ENCODE measurements around the gene KLF14. TPM values are rescaled to one million over a fixed set of nuclear protein-coding genes. Genes with fewer than 3 reads are reported as not detected.

The KLF14 gene
- total and polyA plus RNA-seq, 2 donors (not counting 1 experiment from before 2014, with no cell fraction given), result 0.25 to 0.27 TPM

GRCh38 chr7:130703851-130704250 is 30.2 kb downstream of the KLF14 start:
- H3K9me3 ChIP-seq (ENCODE audit: control extremely low read depth in 1 of 3, control insufficient read depth in 2 of 3, insufficient read depth in 1 of 3, low read length in 2 of 3), result no peaks in the 10 kb centered on the region
- H3K36me3 ChIP-seq (replicated peaks in 1 of 2; ENCODE audit: control extremely low read depth in 1 of 2, control insufficient read depth in 1 of 2, extremely low read depth in 1 of 2, insufficient read depth in 2 of 2, low read length in 1 of 2), result no peaks in the 10 kb centered on the region
- peaks cover 7% of the 10 kb centered on the region for H3K9me3 Mint-ChIP-seq (ENCODE audit: insufficient read depth)
- no peaks in the 10 kb centered on the region for H3K79me2 ChIP-seq (ENCODE audit: control insufficient read depth, insufficient read depth, low read length)
- no peak overlapping the region for H3K4me2 ChIP-seq (replicated peaks; ENCODE audit: low read depth, low read length, poor library complexity, severe bottlenecking)
- TF ChIP-seq EZH2 (IDR thresholded peaks at IDR 0.05; ENCODE audit: borderline replicate concordance, insufficient read depth, low read depth, low read length, poor library complexity, severe bottlenecking) (no peak), CTCF (IDR thresholded peaks at IDR 0.05) (no peak)
- intact Hi-C loops (cut with micrococcal nuclease), result no loop called here
- peaks cover 0 to 3% (median 0%) of the 10 kb centered on the region in 4 experiments for H3K27me3 ChIP-seq (replicated peaks in 1 of 4; ENCODE audit: control extremely low read depth in 1 of 4, control insufficient read depth in 3 of 4, insufficient read depth in 4 of 4, low read length in 3 of 4)
- no peaks in the 10 kb centered on the region for H4K20me1 ChIP-seq (ENCODE audit: control insufficient read depth, insufficient read depth, low read length, poor library complexity, severe bottlenecking)
- no peak overlapping the region for H2AFZ ChIP-seq (ENCODE audit: insufficient read depth, low read depth, low read length, poor library complexity, severe bottlenecking)
- peaks cover 35% of the 10 kb centered on the region for H3K27me3 Mint-ChIP-seq
- DNase-seq (no peak), ATAC-seq (ENCODE audit: low read depth) (no peak)
- H3K9ac ChIP-seq (ENCODE audit: low read length), result no peak overlapping the region
- no peak overlapping the region for H3K4me3 ChIP-seq (ENCODE audit: control extremely low read depth in 1 of 5, extremely low read depth in 1 of 5, insufficient read depth in 1 of 5, low read depth in 2 of 5, low read length in 4 of 5)
- H3K4me1 Mint-ChIP-seq, result no peaks in the 10 kb centered on the region
- WGBS (ENCODE audit: insufficient coverage), result no CpG with 5 or more reads among the region's 1 CpG
- ChIA-PET CTCF (no interaction called here), POLR2A (no interaction called here)
- H3K4me3 Mint-ChIP-seq, result no peak overlapping the region
- no peak overlapping the region for H3K27ac Mint-ChIP-seq
- H3K4me1 ChIP-seq (ENCODE audit: control insufficient read depth in 2 of 2, insufficient read depth in 2 of 2, low read length in 2 of 2), result no peaks in the 10 kb centered on the region
- no peak overlapping the region for H3K27ac ChIP-seq (ENCODE audit: low read length in 2 of 2)

GRCh38 chr7:130701650-130702049 is 32.4 kb downstream of the KLF14 start:
- Mint-ChIP-seq H3K4me3 (no peak overlapping the region), H3K27me3 (peaks cover 19% of the 10 kb centered on the region), H3K4me1 (no peaks in the 10 kb centered on the region), H3K27ac (no peak overlapping the region), H3K9me3 (ENCODE audit: insufficient read depth) (peaks cover 7% of the 10 kb centered on the region)
- H3K79me2 ChIP-seq (ENCODE audit: control insufficient read depth, insufficient read depth, low read length), result no peaks in the 10 kb centered on the region
- no peak for TF ChIP-seq EZH2 (IDR thresholded peaks at IDR 0.05; ENCODE audit: borderline replicate concordance, insufficient read depth, low read depth, low read length, poor library complexity, severe bottlenecking)
- TF ChIP-seq CTCF (IDR thresholded peaks at IDR 0.05), result no peak
- H3K9me3 ChIP-seq (ENCODE audit: control extremely low read depth in 1 of 3, control insufficient read depth in 2 of 3, insufficient read depth in 1 of 3, low read length in 2 of 3), result no peaks in the 10 kb centered on the region
- no peak overlapping the region for H2AFZ ChIP-seq (ENCODE audit: insufficient read depth, low read depth, low read length, poor library complexity, severe bottlenecking)
- H3K4me1 ChIP-seq (ENCODE audit: control insufficient read depth in 2 of 2, insufficient read depth in 2 of 2, low read length in 2 of 2), result no peaks in the 10 kb centered on the region
- intact Hi-C loops (cut with micrococcal nuclease), result no loop called here
- ChIA-PET CTCF (interaction anchor here (0.6 kb wide), 1 partner anchor 925 kb away, joined by 3 read pairs; no protein-coding TSS in a partner anchor), POLR2A (no interaction called here)
- no peak overlapping the region for H3K4me2 ChIP-seq (replicated peaks; ENCODE audit: low read depth, low read length, poor library complexity, severe bottlenecking)
- H3K9ac ChIP-seq (ENCODE audit: low read length), result no peak overlapping the region
- no peak overlapping the region for H3K4me3 ChIP-seq (ENCODE audit: control extremely low read depth in 1 of 5, extremely low read depth in 1 of 5, insufficient read depth in 1 of 5, low read depth in 2 of 5, low read length in 4 of 5)
- no peak overlapping the region for H3K27ac ChIP-seq (ENCODE audit: low read length in 2 of 2)
- H3K36me3 ChIP-seq (replicated peaks in 1 of 2; ENCODE audit: control extremely low read depth in 1 of 2, control insufficient read depth in 1 of 2, extremely low read depth in 1 of 2, insufficient read depth in 2 of 2, low read length in 1 of 2), result no peaks in the 10 kb centered on the region
- ATAC-seq (ENCODE audit: low read depth) (no peak), DNase-seq (no peak)
- no peaks in the 10 kb centered on the region for H4K20me1 ChIP-seq (ENCODE audit: control insufficient read depth, insufficient read depth, low read length, poor library complexity, severe bottlenecking)
- no peaks in the 10 kb centered on the region for H3K27me3 ChIP-seq (replicated peaks in 1 of 4; ENCODE audit: control extremely low read depth in 1 of 4, control insufficient read depth in 3 of 4, insufficient read depth in 4 of 4, low read length in 3 of 4)
- no CpG with 5 or more reads among the region's 2 CpGs for WGBS (ENCODE audit: insufficient coverage)
